T-helper 22 cell (primary cell): Measurements from ENCODE around the gene QPRT.
"Not testable (repeated sequence)": the region's sequence is repeated elsewhere in the genome, so short reads cannot be mapped to it uniquely, and the experiment has no call there.

Source experiments
- DNase-seq: peaks from one replicate; pipeline ENCODE4 v3.0.0-alpha.2; 2020; ENCODE audit warnings: low read depth

Gene QPRT

GRCh38 chr16:29694384-29695195 is 15.6 kb downstream of the QPRT start:
- no peak for DNase-seq

GRCh38 chr16:29695675-29696074 is 16.7 kb downstream of the QPRT start:
- DNase-seq: not testable (repeated sequence)

DNA sequence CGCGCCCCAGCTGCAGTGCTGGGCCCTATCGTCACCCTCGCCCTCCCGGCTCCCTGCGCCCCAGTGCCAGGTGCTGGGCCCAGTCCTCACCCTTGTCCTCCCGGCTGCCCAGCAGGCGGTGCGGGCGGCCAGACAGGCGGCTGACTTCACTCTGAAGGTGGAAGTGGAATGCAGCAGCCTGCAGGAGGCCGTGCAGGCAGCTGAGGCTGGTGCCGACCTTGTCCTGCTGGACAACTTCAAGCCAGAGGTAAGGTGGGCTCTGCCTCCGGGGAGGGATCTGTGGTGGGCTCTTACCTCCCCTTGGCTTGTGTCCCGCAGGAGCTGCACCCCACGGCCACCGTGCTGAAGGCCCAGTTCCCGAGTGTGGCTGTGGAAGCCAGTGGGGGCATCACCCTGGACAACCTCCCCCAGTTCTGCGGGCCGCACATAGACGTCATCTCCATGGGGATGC is 17.9 kb downstream of the QPRT start:
- no peak for DNase-seq

GRCh38 chr16:29697391-29697790 is 18.4 kb downstream of the QPRT start:
- no peak for DNase-seq

- DNase-seq: no peak
Observed at GRCh38 chr16:29698042-29698441, 19.1 kb downstream of the QPRT start.

GRCh38 chr16:29698484-29699323 is 19.7 kb downstream of the QPRT start:
- no peak for DNase-seq

DNA sequence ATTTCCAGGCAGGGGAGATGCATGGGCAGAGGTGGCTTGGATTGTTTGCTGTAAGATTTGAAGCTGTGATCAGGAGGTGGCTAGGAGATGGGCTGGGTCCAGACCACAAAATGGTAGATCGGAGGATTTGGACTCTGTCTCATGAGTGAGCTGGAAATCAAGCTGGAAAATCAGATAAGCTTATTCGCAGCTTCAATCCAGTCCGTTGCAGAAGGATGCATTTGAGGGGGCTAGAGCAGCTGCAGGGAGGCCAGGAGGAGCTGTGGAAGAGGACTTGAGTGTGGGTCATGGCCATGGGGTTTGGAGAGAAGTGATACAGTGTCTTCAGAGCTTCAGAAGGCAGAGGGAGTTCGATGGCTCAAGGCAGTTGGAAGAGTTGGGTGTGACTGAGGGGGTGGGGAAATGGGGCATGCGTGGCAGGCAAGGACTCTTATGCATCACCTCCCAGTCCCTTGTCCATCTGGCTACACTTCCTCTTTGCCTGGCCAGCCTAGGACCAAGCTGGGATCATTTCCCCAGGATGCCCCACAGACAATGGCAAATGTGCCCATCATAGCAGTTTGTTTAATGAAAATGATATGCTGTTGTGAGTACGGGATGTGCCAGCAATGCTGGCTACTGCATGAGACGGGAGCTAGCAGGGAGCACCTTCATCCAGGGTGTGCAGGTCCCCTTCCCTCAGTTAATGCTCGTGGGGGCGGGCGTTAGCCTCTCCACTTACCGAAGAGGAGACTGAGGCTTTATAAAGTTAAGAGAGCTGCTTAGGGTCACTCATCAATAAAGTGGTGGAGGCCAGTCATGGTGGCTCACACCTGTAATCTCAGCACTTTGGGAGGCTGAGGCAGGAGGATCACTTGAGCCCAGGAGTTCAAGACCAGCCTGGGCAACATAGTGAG is 20.6 kb downstream of the QPRT start:
- DNase-seq: no peak

DNA sequence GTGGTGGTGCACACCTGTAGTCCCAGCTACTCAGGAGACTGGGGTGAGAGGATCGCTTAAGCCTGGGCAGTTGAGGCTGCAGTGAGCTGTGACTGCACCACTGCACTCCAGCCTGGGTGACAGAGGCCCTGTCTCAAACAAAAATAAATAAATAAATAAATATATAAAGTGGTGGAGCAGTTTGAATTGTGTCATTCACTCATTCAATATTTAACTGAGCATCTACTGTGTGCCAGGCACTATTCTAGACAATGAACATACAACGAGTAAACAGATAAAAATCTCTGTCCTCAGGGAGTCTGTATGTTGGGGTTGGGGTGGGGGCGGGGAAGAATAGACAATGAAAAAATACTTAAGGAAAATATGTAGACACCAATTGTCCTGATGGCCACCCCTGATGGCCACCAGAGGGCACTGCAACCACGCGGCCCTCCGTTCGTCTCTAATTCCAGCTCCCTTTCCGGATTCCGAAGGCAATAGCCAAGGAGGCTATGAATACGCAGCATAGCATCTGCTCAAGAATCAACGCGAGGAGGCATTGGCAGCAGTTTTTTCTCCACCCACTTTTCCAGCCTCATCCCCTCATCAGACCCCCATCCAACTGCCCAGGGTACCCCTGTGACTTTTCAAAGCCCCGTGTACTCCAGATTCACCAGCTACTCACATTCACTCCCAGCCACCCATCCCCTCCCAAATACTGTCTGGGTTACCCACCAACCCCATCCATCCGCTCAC is 21.4 kb downstream of the QPRT start:
- DNase-seq: peak; percentile 55

GRCh38 chr16:29701214-29701555 is 22.2 kb downstream of the QPRT start:
- DNase-seq: no peak

DNA sequence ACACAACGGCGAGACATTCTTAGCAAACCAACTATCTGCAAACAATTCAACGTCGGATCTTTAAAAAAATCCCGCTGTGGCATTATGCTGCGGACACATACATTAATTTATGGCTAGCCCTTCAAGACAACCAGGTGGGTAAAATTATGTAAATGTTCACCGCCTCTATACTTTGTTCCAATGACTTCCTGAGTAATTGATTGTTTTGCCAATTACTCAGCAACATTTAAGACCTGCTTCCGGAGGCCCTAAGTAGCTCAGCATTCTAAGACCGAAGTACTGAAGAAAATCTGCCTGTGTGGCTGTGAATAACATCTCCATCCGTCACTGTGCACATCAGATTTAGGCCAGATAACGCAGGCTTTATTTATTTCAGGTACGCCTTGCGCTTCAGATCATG is 23.3 kb downstream of the QPRT start:
- DNase-seq: peak; percentile 52

DNA sequence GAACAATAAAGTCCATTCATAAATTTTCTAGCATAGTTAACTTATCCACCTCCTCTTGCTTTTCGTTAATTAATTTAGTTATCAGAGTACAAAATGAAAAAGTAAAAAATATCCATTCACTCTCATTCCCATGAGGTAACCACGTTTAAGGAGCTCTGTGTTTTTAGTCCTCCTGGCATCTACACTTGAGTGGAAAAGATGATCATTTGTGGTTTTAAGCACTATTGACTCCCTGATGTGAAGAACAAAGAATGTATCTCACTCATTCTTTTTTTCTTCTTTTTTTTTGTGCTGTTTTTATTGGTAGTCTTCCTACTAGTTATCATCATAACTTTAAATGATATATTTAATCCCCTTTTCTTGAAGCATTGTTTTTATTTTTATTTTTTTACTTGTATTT is 26.1 kb downstream of the QPRT start:
- no peak for DNase-seq

DNA sequence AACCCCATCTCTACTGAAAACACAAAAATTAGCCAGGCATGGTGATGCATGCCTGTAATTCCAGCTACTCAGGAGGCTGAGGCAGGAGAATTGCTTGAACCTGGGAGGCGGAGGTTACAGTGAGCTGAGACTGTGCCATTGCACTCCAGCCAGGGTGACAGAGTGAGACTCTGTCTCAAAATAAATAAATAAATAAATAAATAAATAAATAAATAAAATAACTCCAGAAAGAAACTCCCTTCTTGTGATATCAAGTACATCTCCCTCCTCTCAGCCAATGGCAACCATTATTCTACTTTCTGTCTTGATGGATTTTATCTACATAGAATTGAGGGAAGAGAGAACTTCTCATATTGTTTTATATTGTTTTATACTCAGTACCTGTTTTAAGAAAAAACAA is 28.2 kb downstream of the QPRT start:
- not testable (repeated sequence) for DNase-seq

GRCh38 chr16:29708917-29709600 is 30.1 kb downstream of the QPRT start:
- no peak for DNase-seq

DNA sequence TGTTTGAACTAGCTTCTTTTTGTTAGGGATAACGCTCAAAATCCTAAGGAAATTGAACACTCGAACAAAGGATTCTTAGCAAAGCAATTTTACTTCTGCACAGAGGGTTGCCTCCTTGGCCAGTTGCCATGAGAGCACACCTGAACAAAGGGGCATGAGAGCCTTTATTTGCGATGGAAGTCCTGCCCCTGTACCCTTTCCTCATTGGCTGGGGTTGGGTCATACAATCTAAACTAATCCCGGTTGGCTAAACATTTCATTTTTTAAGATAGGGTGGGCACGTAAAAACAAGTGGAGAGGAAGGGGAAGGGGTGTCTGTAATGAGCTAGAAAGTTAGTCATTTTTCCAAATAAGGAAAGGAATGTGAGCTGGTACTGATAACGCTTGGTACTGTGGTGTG is 30.7 kb downstream of the QPRT start:
- DNase-seq: not testable (repeated sequence)

DNA sequence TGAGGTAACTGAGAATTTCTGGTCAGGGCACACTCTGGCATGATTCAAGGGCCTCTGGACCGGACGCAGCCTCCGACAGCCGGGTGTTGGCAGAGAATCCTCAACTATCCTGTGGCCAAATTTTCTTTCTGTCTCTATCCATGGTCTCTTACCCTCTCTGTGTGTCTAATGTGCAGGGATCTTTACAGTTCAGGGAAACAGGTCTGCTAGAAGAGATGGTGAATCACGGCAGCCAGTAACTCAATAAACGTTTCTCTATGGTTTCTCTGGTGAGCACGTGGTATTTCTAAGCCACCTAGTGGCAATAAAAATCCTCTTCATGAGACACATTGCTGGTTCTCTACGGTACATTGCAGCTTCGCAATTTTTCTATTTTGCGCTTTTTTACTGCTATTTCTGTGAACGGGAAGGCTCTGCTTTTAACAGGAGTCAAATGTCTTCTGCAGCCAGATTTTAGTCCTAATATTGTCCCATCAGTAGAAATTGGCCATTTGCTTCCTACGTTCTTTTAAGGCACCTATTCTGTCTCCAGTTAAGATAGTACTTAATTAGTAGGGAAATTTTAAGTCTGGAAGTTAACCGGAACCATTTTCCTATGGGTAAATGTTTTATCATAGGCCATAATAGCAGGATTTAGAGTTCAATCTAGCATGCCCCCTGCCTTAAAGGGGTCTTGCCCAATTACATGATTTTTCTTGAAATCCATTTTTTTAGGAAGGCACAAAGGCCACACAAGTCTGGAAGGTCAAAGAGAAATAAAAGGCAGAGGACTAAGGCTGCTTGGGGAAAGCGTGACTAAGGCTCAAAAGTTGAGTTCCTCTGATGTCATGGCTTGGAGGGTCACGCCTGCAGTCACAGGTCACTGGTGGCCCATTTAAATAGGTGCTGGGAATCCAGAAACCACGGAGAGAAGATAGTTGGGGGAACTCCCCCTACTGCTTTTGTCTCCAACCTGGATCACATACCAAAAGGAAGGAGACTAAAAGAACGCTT is 31.5 kb downstream of the QPRT start:
- peak; percentile 25 for DNase-seq

GRCh38 chr16:29712809-29713208 is 33.8 kb downstream of the QPRT start:
- no peak for DNase-seq

DNA sequence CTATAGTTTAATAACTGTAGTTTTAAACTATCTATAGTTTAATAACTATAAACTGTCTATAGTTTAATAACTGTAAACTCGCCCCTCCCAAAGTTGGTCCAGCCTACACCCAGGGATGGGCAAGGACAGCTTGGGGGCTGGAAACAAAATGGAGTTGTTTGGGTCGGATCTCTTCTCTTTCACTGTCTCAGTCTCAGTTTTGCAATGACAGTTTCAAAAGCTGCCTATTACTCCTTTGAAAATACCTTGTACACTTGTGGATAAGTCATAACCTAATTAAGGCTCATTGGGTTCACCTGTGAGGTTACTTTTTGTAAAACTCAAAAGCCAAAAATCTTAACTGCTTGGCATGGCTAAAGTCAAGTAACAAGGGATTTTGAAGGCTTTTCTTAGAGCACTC is 35.4 kb downstream of the QPRT start:
- DNase-seq: no peak

DNA sequence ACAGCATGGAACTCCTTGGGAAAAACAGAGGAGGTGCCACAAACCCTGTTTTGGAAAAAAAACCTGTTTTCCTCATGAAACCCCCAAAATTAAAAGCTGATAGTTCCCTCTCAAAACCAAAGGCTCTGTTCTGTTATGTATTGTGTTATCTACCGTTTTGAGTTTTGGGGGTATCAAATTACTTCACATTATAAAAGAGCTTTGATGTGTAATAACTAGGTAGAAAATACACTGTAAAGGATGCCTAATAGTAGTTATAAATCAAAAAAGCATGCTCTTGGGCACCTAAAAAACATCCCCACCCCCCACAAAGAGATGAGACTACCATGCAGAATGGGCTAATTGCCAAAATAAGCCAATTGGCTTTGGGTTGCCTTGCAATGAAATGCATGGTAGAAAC is 36.0 kb downstream of the QPRT start:
- no peak for DNase-seq

GRCh38 chr16:29717113-29717512 is 38.1 kb downstream of the QPRT start:
- DNase-seq: no peak

GRCh38 chr16:29719063-29719462 is 40.1 kb downstream of the QPRT start:
- no peak for DNase-seq
